NOMO-1 treated with dmso at 0.1 percent for 144 hours (cell line): ENCODE results near the gene FMNL2.

Experiments used
- DNase-seq: peaks from one replicate; lab custom pipeline; 2025; ENCODE audit not compliant: unreplicated experiment; lab: John Stamatoyannopoulos, UW

The FMNL2 gene

DNA sequence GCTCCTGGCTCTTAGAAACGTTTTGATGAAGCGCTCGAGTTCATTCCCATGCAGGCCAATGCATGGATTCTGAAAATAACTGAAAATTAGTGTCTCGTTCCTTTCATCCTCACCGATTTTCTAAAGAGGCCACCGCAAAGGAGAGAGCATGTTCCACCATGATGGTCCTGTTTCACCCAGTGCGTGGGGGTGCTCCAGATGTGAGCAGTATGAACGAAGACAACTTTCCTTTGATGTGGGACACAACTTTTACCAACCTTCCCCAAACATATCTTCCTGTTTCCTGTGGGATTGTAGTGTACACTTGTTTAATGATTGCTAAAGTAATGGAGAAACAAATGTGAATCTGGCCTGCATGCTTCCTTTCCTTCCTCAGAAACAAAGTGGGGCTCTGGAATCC, 267.8 kb downstream of the FMNL2 start:
- DNase-seq, result no peak

DNA sequence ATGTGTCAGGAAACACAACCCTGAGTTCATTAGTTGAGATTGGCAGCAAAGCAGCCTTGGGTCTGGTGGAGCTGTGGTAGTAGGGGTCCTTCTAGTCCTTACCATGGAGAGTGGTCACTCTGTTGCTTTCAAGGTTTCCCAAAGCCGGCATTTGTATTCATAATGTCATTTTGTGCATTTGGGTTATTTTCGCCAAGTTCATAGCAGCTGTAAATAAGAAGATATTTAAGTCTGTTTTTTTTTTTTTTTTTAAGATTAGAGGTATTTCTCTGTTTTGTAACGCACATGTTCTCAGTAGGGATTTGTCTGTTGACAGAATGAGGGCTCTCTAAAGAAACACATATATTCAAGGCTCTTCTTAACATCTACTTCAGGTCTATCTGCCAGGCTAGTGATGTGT, 268.2 kb downstream of the FMNL2 start:
- DNase-seq, result no peak

DNA sequence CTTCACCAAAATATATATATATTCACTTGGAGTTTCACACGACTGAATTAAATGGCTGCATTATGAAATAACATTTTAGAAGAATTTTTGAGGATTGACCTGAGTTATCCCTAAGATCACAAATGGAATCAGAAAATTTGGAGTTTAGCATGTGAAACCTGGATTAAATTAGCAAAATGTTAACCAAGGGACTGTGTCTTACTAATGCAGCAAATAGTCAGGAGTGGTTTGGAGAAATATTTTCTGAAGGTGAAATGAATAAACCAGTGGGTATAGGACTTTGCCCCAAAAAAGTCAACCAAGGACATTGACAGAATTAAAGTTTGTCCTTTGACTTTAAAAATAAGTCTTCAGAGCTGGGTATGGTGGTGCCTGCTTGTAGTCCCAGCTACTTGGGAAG, 271.1 kb downstream of the FMNL2 start:
- no peak for DNase-seq

DNA sequence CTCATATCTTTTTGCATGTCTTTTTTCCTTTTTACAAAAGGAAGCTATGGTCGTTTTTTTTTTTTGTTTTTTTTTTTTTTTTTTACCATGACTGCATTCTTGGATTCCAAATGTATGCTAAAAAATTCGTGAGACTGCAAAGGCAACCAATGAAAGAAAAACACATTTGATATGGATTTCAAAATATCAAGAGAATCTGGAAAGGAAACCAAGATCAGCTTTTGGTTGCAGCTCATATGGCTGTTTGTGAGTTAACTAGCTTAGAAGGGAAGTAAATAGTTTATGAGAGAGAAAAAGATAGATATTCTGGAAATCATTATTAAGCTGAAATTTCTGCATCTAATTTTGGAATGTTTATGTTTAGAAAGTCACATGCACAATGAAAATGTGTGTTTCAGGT, 272.0 kb downstream of the FMNL2 start:
- no peak for DNase-seq

DNA sequence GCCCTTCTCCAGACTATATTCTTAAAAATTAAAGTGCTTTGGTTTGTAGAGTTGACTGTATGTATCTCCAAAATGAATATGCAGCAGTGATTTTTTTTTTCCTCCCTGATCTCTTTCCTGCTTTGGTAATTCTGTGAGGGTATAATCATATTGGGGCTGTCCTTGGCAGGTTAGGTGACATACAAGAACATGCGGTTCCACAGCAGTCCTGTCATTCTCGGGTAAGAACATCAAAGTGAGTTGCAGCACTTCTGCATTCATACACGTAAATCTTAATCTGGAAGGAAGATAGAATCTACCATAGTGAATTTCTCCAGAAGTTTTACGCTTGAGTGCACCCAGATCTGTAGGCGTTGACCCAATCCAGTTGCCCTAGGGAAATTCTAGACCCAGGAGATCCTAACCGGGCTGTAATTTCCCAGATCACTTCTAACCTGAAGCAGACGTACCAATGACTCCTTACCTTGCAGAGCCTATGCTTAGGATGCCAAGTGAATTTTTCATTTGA, 272.9 kb downstream of the FMNL2 start:
- no peak for DNase-seq

DNA sequence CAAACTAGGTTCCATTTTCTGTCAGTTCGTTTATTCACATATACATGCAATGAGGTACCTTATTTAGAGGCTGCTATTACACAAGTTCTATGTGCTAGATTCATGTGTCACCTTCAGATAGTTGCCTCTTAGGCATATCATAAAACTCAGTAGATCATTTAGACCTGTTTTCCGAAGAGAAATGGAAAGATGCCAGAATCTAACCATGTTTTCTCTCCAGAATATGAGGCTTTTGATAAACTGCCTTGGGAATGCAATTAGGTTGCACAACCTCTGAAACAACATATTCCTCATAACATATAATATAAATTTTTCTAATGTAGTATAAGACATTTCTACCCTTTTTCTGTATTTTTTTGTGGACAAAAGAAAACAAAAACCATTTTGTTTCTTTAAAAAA, 274.2 kb downstream of the FMNL2 start:
- DNase-seq, result no peak

DNA sequence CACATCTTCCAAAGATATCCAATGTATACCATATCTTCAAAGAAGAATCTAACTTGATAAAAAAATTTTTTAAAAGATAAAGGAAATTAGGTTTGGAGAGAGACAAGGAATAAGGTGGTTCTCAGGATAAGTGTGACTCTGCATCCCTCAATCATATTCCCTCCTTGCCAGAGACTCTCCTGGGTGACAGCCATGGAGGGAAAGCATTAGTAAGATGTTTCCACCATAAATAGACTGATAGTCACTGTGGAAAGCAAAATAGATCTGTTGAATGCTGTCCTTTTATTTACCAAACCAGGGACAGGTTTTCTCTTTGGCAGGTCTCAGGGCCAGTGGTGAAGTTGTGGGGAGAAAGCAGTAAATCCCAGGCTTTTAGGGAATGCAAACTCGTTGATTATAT, 274.7 kb downstream of the FMNL2 start:
- DNase-seq, result no peak

DNA sequence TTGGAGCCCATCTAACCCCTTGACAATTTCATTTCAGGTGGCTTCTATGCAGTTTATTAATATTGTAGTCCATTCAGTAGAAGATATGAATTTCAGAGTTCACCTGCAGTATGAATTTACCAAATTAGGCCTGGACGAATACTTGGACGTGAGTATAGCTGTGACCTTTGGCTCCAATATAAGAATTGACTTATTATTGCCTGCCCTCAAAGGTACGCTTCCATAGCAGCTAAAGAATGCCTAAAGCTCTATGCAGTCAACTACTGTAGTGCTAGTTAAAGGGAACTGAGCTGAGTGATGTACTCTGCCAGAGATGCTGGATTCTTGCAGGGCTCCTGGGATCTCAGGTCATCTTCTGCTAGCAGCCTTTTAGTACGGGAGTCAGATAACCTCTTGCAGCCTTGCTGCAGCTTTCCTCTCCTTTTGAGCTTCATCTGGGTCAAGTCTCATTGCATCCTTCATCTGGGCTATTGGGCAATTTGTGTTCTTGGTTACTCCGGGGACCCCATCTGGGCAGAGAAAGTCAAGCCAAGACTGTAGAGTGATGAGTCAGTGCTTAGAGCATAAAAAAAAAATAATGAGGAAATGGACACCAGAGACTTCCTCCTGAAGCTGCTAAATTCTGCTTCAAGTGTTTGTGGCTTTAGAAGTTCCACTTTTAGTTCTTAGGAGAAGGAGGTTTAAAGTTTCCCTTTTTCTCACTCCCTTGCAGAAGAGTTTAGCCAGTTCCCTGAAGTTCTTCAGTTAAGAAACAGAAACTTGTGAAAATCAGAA, 276.7 kb downstream of the FMNL2 start:
- peak; percentile 93 for DNase-seq

DNA sequence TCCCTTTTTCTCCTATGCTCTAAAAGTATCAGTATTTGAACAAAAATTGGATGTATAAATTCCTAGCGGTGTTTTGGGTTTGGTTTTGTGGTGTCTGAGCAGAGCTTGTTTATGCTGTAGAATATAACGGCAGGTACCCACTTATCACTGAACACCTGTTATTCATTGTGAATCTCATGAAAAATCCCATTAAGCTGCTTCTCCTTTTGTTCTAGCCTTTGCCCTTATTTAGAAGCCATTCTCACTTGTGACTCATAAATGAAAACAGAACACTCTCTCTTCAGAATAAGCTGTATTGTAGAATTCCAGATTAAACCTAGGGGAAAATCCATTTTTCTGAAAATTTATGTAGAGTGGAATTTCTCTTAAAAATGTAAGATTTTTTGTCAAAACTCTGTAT, 278.3 kb downstream of the FMNL2 start:
- no peak for DNase-seq

DNA sequence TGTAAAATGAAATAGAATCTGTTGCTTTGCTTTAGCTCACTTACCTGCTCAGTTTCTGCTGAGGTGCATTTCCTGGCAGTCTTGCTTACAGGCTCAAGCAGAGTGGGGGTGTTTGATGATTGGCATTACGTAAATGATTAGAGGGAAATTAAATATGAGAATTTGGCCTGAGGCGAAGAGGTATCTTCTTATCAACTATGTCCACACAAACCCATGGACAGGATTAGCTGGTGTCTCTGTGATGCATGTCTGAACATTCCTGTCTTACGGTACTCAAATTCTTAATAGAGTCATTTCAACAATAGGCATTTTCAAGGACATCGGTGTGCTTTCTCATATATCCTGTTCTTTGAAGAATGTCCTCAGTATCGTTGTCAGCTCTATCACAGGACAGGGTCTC, 280.2 kb downstream of the FMNL2 start:
- no peak for DNase-seq

DNA sequence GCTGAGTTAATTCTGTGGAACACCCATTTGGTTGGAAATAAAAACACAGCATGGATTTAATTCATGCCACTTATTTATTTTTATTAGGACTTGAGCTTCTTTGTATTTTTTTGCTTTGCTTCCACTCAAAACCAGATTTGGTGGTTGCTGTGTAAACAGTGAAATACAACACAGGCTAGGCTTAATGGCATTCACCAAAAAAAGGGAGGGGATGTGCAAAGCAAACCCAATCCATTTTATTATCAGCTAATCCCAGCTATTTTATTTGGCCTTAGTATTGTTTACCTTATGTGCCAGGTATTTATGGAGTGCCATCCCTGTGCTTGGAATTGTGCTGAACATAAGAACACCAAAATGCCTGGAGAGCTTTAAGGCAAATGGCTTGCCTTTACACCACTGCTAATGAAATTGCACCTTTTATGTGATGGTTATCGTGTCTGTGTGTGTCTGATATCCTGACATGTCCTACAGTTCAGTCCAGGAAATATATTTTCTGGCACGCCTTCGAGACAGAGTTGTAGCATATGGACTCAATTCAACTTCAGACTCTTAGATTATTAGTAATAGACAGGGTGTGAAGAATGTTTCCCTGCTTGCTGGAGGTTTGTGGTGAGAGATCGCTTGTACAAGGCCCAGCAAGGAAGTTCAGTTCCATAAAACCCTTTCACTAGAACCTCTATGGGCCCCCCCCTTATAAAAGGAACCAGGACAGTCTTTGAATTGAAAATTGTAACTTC, 282.6 kb downstream of the FMNL2 start:
- no peak for DNase-seq

DNA sequence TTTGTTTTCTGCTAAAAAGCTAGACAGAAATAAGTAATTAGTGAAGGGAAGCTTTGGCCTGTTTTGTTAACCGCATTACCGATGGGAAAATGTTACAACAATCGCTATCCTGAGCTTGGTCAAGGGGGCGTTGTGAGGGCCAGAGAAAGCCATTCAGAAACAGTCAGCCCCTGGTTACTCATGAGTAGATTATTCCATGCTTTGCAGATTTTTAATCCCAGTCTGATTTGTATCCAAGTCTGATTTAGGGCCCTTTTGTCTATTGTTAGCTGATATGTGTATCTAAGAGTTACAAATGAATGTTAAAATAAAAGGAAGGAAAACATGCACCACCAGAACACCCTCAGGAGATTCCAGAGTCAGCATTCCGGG, 283.2 kb downstream of the FMNL2 start:
- DNase-seq, result no peak

DNA sequence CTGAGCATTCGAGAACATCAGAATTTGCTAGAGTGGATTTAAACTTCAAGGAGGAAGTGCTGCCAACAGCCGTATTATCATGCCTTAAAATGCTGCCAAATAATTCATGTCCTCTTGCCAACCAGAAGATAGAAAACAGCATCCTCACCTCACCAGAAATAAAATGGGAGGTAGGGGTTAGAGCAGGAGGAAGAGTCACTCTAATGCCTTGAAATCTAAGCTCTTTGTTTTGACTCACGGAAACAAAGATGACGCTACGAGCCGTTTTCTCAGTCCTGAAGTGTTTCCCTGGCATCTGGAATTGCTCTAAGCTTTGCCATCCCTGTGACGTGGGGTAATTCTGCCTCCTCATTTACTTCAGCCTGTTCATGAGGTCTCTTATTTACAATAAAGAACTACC, 285.2 kb downstream of the FMNL2 start:
- DNase-seq, result no peak

DNA sequence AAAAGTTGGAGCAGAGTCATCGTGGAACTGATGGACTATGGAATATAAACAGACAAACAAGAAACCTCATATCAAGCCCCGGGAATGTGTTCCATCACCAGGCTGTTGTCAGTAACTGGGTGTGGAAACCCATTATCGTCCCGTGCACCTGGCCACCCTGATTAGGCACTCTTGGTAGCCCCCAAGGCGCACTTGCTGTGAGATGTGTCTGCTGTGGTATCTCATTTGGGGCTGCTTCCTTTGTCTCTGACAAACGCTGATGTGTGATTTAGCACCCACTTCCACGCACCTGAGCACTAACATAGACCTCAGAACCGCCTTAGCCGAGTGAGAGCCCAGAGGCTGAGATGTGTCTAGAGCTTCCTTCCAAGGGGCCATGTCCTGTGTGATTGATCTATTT, 286.0 kb downstream of the FMNL2 start:
- no peak for DNase-seq

DNA sequence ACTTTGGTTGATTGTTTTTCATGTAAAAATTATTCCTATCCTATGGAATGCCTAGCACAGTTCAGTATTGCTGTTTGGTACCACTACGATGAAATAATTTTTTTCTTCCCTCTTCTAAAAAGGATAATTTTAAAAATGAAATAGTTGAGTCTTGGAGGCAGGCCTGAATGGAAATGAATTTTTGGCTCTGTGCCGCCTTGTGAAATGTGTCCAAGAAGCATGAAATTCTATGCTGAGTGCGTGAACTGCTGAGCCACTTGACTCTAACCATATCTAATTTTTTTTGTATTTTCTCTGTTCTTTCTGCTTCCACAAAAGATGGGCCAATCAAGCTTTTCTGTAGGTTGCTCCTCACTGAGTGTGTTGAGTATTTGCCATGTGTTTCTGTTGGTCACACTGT, 287.2 kb downstream of the FMNL2 start:
- no peak for DNase-seq

DNA sequence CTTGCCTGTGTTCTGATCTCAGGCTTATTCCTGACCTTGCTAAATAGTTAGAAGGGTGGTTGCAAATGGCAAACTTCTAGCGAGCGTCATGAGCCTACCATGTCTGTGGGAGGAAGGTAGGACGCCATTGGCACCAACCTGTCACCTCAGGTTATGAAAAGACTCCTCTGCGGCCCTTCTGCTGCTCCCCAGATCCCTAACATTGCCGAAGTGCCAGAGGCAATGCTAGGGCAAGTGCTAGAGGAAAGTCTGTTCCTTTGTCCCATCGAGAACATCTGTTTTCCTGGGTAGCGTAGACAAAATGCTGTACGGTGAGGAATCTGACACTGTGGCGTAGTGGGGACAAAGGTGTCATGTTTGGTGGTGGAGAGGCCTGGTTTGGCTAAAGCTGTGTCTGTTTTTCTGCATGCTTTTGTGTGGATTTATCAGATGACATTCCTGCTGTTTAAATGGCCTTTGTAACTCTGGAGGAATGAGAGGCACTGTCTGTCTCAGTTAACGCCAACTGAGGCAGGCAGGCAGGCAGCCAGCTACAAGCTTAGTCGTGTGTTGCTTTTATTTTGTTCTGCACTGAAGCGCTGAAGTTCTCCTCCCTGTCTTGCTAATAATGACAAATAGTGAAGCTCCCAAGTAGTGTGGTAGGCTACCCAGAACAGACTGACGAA, 288.2 kb downstream of the FMNL2 start:
- no peak for DNase-seq

DNA sequence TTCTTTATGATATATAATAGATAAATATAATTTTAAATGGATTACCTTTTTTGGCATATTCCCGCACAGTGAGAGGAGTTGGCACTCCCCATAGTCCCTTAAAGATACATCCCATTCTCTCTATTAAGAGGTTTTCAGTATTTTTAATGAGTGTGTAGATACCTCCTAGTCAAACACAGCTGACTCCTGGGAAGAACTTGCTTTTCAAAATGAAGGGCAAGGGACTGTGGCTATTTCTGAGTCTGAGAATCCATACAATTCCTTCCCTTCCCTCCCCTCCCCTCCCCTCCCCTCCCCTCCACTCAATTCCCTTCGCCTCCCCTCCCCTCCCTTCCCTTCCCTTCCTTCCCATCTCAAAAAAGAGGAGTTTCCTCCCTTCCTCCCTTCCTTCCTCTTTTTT, 288.8 kb downstream of the FMNL2 start:
- no peak for DNase-seq

DNA sequence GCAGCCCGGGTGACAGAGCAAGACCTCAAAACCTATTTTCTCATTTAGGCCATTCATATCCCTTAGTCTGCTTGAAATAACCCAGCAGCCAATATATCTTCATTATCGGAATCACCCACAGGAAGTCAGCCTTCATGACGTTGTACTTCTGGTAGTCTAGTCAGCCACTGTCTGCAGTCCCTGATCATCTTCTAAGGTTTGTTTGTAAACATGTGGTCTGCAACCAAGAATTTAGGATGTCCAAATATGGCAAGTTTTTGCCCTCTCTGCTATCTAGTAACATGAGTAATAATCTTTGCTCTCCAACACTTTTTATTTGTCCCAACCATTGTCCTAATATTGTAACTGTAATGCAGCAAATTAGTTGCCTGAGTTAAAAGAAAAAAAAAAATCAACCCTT, 289.8 kb downstream of the FMNL2 start:
- DNase-seq, result no peak

DNA sequence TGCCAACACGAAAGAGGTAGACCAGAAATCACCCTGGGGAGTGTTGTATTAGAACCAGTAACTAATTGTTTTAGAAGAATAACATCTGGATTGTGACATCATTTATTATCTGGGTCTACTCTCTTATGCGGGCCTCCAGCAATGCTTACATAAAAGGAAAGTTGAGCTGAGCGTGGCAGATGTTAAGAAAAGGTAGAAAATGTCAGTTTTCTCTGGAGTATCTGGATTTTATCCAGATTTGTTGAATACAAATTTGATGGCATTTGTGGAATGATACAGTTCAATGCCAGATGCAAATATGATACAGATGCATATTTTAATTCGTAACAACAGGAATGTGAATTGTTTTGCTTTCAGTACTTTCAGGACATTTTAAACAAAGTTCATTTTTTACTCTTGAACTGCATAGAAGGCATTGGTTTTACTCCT, 292.0 kb downstream of the FMNL2 start:
- DNase-seq, result no peak

DNA sequence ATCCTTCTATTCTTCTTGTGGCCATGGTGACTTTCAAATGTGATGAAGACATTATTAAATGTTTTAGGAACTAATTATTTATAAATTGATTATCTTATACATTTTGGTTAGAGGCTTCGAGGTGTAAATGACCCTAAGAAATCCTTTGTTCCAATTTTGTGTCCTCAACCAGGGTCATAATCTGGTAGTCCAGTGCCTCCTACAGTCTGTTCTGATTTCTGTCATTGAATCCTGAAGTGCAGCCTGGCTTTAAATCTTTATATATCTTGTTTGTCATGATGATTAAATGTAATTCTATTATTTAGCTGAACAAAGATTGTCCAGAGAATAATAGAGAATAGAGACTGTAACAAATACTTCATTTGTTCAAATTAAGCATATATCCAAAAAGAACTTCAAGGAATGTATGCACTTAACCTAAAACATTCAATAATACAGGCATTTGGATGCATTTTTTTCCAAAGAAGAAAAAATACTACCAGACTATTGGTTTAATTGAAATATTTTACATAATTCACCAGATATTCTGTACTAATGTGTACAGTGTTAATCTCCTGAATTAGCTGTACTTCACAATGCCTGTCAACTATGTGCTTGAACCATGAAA, 292.5 kb downstream of the FMNL2 start:
- no peak for DNase-seq

DNA sequence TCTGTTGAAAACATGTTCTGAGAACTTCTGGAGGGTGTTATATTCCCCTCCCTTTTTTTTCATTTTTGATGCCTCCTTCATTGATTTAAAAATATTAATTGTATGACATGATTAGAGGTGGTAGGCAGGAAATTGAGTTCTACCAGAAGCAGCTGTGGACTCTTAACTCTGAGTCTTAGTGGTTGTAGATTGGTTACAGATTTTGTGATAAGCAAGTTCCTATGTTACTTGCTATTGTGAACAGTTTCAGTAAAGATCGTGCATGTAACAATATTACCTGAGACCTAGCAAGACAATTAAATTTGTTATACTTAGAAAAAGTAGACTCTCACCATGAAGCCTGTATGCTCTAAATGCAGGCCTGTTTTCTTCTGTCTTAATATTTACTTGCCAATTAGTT, 294.2 kb downstream of the FMNL2 start:
- no peak for DNase-seq

DNA sequence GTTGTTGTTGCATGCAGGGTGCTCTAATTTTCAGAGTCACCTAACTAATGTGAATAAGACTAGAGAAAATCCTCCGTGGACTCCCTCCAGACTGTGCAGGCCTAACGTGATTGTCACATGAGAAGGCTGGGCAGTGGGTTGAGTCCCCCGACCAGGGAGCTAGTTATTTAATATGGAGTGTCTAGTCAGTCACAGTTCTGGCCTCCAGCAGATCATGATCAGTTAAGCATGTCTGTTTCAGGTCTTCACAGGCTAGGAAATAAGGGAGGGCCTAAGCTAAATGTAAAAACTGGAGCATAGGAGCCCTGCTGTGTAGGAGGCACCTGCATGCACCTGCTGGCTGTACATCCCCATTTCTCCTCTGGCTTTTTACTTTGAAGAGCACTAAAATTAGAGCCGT, 295.5 kb downstream of the FMNL2 start:
- DNase-seq, result no peak
